LNCAP (cell line): ENCODE measurements around the gene PRIMA1.

Source experiments
- CTCF ChIP-seq: fragments of 450-650 bp; IDR thresholded peaks from 2 replicates; pipeline ENCODE4 v1.5.1; 2017; ENCODE audit warnings: mild to moderate bottlenecking

PRIMA1 gene

GRCh38 chr14:93717668-93718320, 70.5 kb downstream of the PRIMA1 start:
- TF ChIP-seq CTCF, result no peak

- TF ChIP-seq CTCF, result no peak
These were observed 71.3 kb downstream of the PRIMA1 start for GRCh38 chr14:93716746-93717667.

- no peak for TF ChIP-seq CTCF
These were observed 72.1 kb downstream of the PRIMA1 start for GRCh38 chr14:93716002-93716745.

- no peak for TF ChIP-seq CTCF
These were observed 72.9 kb downstream of the PRIMA1 start for GRCh38 chr14:93715279-93715927.

GRCh38 chr14:93714605-93715004, 73.7 kb downstream of the PRIMA1 start:
- no peak for TF ChIP-seq CTCF

GRCh38 chr14:93713726-93714405, 74.4 kb downstream of the PRIMA1 start:
- TF ChIP-seq CTCF, result no peak
